HepG2 (cell line): Measurements from ENCODE around the gene PDE3A. TPM values are rescaled to one million over a fixed set of nuclear protein-coding genes. Genes with fewer than 3 reads are reported as not detected.

ENCODE experiments used
- ATAC-seq: fragments of 200-7000 bp; cut with Tn5 transposase; 3 replicates; pipeline ENCODE4 v1.9.1; 2020; ENCODE audit warnings: mild to moderate bottlenecking, moderate library complexity
- BruUV-seq: library from RNA; stranded (reverse); fragments of 400-500 nt; replicated peaks from 2 replicates; lab custom pipeline; 2021; lab: Mats Ljungman, UMichigan
- CTCF ChIA-PET: fragments of 300-600 bp; formaldehyde crosslinking; extraction: SDS; loops from one replicate; lab custom pipeline; 2021; ENCODE audit warnings: low total read pairs, inconsistent platforms, low intra/inter-chr PET ratio; lab: Yijun Ruan, JAX
- POLR2A ChIA-PET: fragments of 350-600 bp; sonication (Branson Sonifier 250); formaldehyde crosslinking; loops from one replicate; lab custom pipeline; 2020; ENCODE audit warnings: antibody characterized with exemption, inconsistent platforms; lab: Yijun Ruan, JAX
- DNase-seq: peaks from one replicate; pipeline ENCODE4 v3.0.0-alpha.2; 2015; ENCODE audit warnings: low spot score
- FAIRE-seq: peaks from 3 replicates; lab custom pipeline; 2011; peaks lifted over from hg19 to GRCh38; lab: Jason Lieb, UNC
- H2AFZ ChIP-seq: one replicate; pipeline ENCODE4 v1.6.1; 2011; ENCODE audit warnings: low read length, inconsistent platforms
- H3K27ac ChIP-seq: fragments of 300-600 bp; 3 replicates; pipeline ENCODE4 v1.8.0; 2011; ENCODE audit warnings: mixed run types, mild to moderate bottlenecking, mixed read lengths, low read length, inconsistent platforms; ENCODE audit not compliant: insufficient read depth; ENCODE audit errors: extremely low read length
- H3K27me3 ChIP-seq, 2 experiments: fragments of 200-600 bp in 1 of 2; 2 replicates in 1 of 2; 3 replicates in 1 of 2; pipeline versions ENCODE4 v1.6.0 to v1.8.0; 2011; ENCODE audit warnings: low read length in 2 of 2, mild to moderate bottlenecking in 2 of 2, moderate library complexity in 2 of 2, inconsistent platforms in 1 of 2; ENCODE audit not compliant: insufficient read depth in 2 of 2, control insufficient read depth in 1 of 2
- H3K36me3 ChIP-seq, 2 experiments: fragments of 200-600 bp in 1 of 2; replicated peaks in 1 of 2; 2 replicates in 1 of 2; 3 replicates in 1 of 2; pipeline versions ENCODE4 v1.5.1 to v1.8.0; 2011; ENCODE audit warnings: low read length in 2 of 2, inconsistent platforms in 1 of 2; ENCODE audit not compliant: insufficient read depth in 2 of 2, control insufficient read depth in 1 of 2
- H3K4me1 ChIP-seq: 2 replicates; pipeline ENCODE4 v1.5.1; 2012; ENCODE audit warnings: low read length, inconsistent platforms; ENCODE audit not compliant: insufficient read depth
- H3K4me2 ChIP-seq: 2 replicates; pipeline ENCODE4 v1.6.0; 2011; ENCODE audit warnings: low read depth, low read length, inconsistent platforms
- H3K4me3 ChIP-seq, 3 experiments: fragments of 200-600 bp in 1 of 3; sonication (generic), shearing (Covaris generic) in 1 of 3; replicated peaks in 1 of 3; 2 replicates each; pipeline ENCODE4 v1.5.1; 2011 to 2016; ENCODE audit warnings: low read length in 3 of 3, inconsistent platforms in 2 of 3, low read depth in 2 of 3, mild to moderate bottlenecking in 2 of 3, control low read depth in 1 of 3, mixed read lengths in 1 of 3; ENCODE audit not compliant: insufficient read depth in 1 of 3
- H3K79me2 ChIP-seq: one replicate; pipeline ENCODE4 v1.6.1; 2011; ENCODE audit warnings: low read length, inconsistent platforms; ENCODE audit not compliant: insufficient read depth
- H3K9ac ChIP-seq: 2 replicates; pipeline ENCODE4 v1.6.0; 2011; ENCODE audit warnings: mild to moderate bottlenecking, low read depth, low read length, inconsistent platforms; ENCODE audit not compliant: insufficient read depth
- H3K9me3 ChIP-seq: 2 replicates; pipeline ENCODE4 v1.5.1; 2012; ENCODE audit warnings: mild to moderate bottlenecking, low read length
- H4K20me1 ChIP-seq: 2 replicates; pipeline ENCODE4 v1.6.0; 2011; ENCODE audit warnings: inconsistent platforms, mild to moderate bottlenecking, low read length, moderate library complexity; ENCODE audit not compliant: insufficient read depth
- CTCF ChIP-seq: sonication (generic); formaldehyde crosslinking; IDR thresholded peaks from 2 replicates; pipeline ENCODE4 v1.5.0; 2020; ENCODE audit warnings: mild to moderate bottlenecking, missing genetic modification reagents, moderate library complexity
- HNRNPLL ChIP-seq: fragments of 200-400 bp; formaldehyde crosslinking; IDR thresholded peaks from 2 replicates; pipeline ENCODE4 v1.6.1; 2017; ENCODE audit warnings: mild to moderate bottlenecking, low read depth, low read length; ENCODE audit not compliant: poor library complexity, severe bottlenecking
- RFX5 ChIP-seq: IDR thresholded peaks from 2 replicates; pipeline ENCODE4 v1.6.1; 2011; ENCODE audit warnings: low read depth, low read length, improper control_type of control experiment
- STAG1 ChIP-seq: sonication (generic); formaldehyde crosslinking; IDR thresholded peaks from 2 replicates; pipeline ENCODE4 v1.4.0; 2020; ENCODE audit warnings: missing genetic modification reagents
- ZNF562 ChIP-seq: sonication (generic); formaldehyde crosslinking; IDR thresholded peaks from 2 replicates; pipeline ENCODE4 v1.8.0; 2022; ENCODE audit warnings: missing genetic modification reagents, borderline replicate concordance
- ZNF747 ChIP-seq: sonication (generic); formaldehyde crosslinking; IDR thresholded peaks from 2 replicates; pipeline ENCODE4 v1.8.1; 2023; ENCODE audit warnings: missing genetic modification reagents, mild to moderate bottlenecking, borderline replicate concordance
- whole genome bisulfite sequencing: methylation state at CpG from one replicate; pipeline ENCODE4 v1.1.6; 2017; ENCODE audit warnings: low lambda C conversion rate; 5-methylcytosine and 5-hydroxymethylcytosine counted together
- in situ Hi-C: cut with HindIII; loops from 2 replicates; pipeline ENCODE4 v1.10.0; 2017; ENCODE audit warnings: low pct_unique_long_range_greater_than_20kb; ENCODE audit not compliant: extremely low pct_ligation_motif_present
- intact Hi-C: fragments of 100-400 bp; cut with micrococcal nuclease; formaldehyde crosslinking; loops from one replicate; pipeline ENCODE4 v1.10.0; 2022; ENCODE audit not compliant: unreplicated experiment
- polyA plus RNA-seq, 8 experiments: library from polyadenylated mRNA; depleted of rRNA in 3 of 8; stranded (reverse) in 7 of 8; unstranded in 1 of 8; fragments of >200 nt; fragmentation: Illumina TruSeq in 4 of 8; extraction: Trizol in 4 of 8; gene quantifications; 2 replicates each; pipeline versions ENCODE4 v1.2.1 to v1.2.3, GENCODE V29; 2011 to 2016; ENCODE audit warnings: low read depth in 4 of 8, missing spikeins in 1 of 8, mixed read lengths in 1 of 8; ENCODE audit not compliant: insufficient read depth in 1 of 8
- total RNA-seq, 5 experiments: library from RNA; depleted of rRNA; stranded (reverse); fragments of >200 nt; fragmentation: Illumina TruSeq; extraction: Trizol; gene quantifications; 2 replicates each; pipeline ENCODE4 v1.2.3, GENCODE V29; 2016; ENCODE audit warnings: low read depth in 1 of 5
- TF ChIP-seq, protein P1 (sequence below): sonication (generic); formaldehyde crosslinking; IDR thresholded peaks from 2 replicates; pipeline ENCODE4 v1.8.0; 2022; ENCODE audit warnings: missing genetic modification reagents, mild to moderate bottlenecking, moderate library complexity, borderline replicate concordance
- TF ChIP-seq, protein P2 (sequence below): sonication (generic); formaldehyde crosslinking; IDR thresholded peaks from 2 replicates; pipeline ENCODE4 v1.8.1; 2023; ENCODE audit warnings: mild to moderate bottlenecking, missing genetic modification reagents
- TF ChIP-seq, protein P3 (sequence below): sonication (generic); formaldehyde crosslinking; IDR thresholded peaks from 2 replicates; pipeline ENCODE4 v1.8.0; 2022; ENCODE audit warnings: mild to moderate bottlenecking, missing genetic modification reagents

Gene PDE3A
- total and polyA plus RNA-seq, 2 of the 13 experiments (the other 11 are each of a cell fraction or from before 2014, with no cell fraction given): 0.77 to 1.5 TPM

GRCh38 chr12:20483776-20484175, 115.4 kb downstream of the PDE3A start (continued):
- TF ChIP-seq, protein P1, sequence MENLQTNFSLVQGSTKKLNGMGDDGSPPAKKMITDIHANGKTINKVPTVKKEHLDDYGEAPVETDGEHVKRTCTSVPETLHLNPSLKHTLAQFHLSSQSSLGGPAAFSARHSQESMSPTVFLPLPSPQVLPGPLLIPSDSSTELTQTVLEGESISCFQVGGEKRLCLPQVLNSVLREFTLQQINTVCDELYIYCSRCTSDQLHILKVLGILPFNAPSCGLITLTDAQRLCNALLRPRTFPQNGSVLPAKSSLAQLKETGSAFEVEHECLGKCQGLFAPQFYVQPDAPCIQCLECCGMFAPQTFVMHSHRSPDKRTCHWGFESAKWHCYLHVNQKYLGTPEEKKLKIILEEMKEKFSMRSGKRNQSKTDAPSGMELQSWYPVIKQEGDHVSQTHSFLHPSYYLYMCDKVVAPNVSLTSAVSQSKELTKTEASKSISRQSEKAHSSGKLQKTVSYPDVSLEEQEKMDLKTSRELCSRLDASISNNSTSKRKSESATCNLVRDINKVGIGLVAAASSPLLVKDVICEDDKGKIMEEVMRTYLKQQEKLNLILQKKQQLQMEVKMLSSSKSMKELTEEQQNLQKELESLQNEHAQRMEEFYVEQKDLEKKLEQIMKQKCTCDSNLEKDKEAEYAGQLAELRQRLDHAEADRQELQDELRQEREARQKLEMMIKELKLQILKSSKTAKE (CRISPR knock-in tag): no peak
- TF ChIP-seq ZNF747 (CRISPR knock-in tag): no peak
- TF ChIP-seq, all 625 proteins: peak for 0

- DNase-seq: no peak
- WGBS: 50% methylated on average over 2 of the region's 2 CpGs
- H3K9ac ChIP-seq: no peak overlapping the region
- BruUV-seq: no TSS peak
- no peak overlapping the region for H3K4me3 ChIP-seq
- H2AFZ ChIP-seq: no peak overlapping the region
- TF ChIP-seq CTCF (peak; percentile 18; the same call in 1 of the 2 replicates), RFX5 (no peak), ZNF562 (CRISPR knock-in tag) (no peak), HNRNPLL (no peak), STAG1 (CRISPR knock-in tag) (peak; percentile 24; the same call in 1 of the 2 replicates)
- TF ChIP-seq, protein P2, sequence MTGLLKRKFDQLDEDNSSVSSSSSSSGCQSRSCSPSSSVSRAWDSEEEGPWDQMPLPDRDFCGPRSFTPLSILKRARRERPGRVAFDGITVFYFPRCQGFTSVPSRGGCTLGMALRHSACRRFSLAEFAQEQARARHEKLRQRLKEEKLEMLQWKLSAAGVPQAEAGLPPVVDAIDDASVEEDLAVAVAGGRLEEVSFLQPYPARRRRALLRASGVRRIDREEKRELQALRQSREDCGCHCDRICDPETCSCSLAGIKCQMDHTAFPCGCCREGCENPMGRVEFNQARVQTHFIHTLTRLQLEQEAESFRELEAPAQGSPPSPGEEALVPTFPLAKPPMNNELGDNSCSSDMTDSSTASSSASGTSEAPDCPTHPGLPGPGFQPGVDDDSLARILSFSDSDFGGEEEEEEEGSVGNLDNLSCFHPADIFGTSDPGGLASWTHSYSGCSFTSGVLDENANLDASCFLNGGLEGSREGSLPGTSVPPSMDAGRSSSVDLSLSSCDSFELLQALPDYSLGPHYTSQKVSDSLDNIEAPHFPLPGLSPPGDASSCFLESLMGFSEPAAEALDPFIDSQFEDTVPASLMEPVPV (CRISPR knock-in tag): no peak
- TF ChIP-seq, protein P3, sequence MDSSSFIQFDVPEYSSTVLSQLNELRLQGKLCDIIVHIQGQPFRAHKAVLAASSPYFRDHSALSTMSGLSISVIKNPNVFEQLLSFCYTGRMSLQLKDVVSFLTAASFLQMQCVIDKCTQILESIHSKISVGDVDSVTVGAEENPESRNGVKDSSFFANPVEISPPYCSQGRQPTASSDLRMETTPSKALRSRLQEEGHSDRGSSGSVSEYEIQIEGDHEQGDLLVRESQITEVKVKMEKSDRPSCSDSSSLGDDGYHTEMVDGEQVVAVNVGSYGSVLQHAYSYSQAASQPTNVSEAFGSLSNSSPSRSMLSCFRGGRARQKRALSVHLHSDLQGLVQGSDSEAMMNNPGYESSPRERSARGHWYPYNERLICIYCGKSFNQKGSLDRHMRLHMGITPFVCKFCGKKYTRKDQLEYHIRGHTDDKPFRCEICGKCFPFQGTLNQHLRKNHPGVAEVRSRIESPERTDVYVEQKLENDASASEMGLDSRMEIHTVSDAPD (CRISPR knock-in tag): no peak
- ChIA-PET CTCF (no interaction called here), POLR2A (no interaction called here)
- intact Hi-C loops (no loop called here), in situ Hi-C loops (no loop called here)
- FAIRE-seq: no peak
- ATAC-seq: no peak
- H3K27me3 ChIP-seq: no peaks in the 10 kb centered on the region
- no peaks in the 10 kb centered on the region for H4K20me1 ChIP-seq
- no peak overlapping the region for H3K4me2 ChIP-seq
- H3K9me3 ChIP-seq: no peaks in the 10 kb centered on the region
- no peaks in the 10 kb centered on the region for H3K79me2 ChIP-seq
- H3K36me3 ChIP-seq: no peaks in the 10 kb centered on the region
- H3K4me1 ChIP-seq: 0 out of 2 replicates have a peak, but pooled peaks cover 4% of the 10 kb centered on the region
- no peak overlapping the region for H3K27ac ChIP-seq
Observed at GRCh38 chr12:20486233-20486632, 117.9 kb downstream of the PDE3A start.
